MM.1S (cell line): ENCODE data around the gene IL1RAPL1.

Experiments
- EZH2 ChIP-seq: fragments of 300-600 bp; sonication (generic); optimal IDR thresholded peaks from 2 replicates; pipeline ENCODE3; 2017; ENCODE audit warnings: low read depth, mild to moderate bottlenecking, antibody characterized with exemption, low read length, mixed read lengths
- TF ChIP-seq, protein P1 (sequence below): fragments of 300-600 bp; sonication (generic); IDR thresholded peaks from 2 replicates; pipeline ENCODE4 v1.5.1; 2016; ENCODE audit warnings: antibody characterized with exemption, low read length, mixed read lengths

- TF ChIP-seq EZH2 = no peak
- TF ChIP-seq, protein P1, sequence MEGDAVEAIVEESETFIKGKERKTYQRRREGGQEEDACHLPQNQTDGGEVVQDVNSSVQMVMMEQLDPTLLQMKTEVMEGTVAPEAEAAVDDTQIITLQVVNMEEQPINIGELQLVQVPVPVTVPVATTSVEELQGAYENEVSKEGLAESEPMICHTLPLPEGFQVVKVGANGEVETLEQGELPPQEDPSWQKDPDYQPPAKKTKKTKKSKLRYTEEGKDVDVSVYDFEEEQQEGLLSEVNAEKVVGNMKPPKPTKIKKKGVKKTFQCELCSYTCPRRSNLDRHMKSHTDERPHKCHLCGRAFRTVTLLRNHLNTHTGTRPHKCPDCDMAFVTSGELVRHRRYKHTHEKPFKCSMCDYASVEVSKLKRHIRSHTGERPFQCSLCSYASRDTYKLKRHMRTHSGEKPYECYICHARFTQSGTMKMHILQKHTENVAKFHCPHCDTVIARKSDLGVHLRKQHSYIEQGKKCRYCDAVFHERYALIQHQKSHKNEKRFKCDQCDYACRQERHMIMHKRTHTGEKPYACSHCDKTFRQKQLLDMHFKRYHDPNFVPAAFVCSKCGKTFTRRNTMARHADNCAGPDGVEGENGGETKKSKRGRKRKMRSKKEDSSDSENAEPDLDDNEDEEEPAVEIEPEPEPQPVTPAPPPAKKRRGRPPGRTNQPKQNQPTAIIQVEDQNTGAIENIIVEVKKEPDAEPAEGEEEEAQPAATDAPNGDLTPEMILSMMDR = no peak
These were observed 1054.2 kb downstream of the IL1RAPL1 start for GRCh38 chrX:29641461-29641860.
